Mammary epithelial cell (primary cell): ENCODE measurements around the gene ARHGAP15.

Experiments used
- EZH2 ChIP-seq: IDR thresholded peaks from 2 replicates; pipeline ENCODE4 v1.6.1; 2012; ENCODE audit warnings: low read length, inconsistent platforms, borderline replicate concordance
- TF ChIP-seq, protein P1 (sequence below), 2 donors: IDR thresholded peaks in 1 of 2; conservative IDR thresholded peaks in 1 of 2; 2 replicates each; pipeline ENCODE4 v1.5.1; 2011 to 2012; ENCODE audit warnings: inconsistent platforms in 2 of 2, low read length in 2 of 2, mild to moderate bottlenecking in 2 of 2, control low read depth in 1 of 2, low read depth in 1 of 2; ENCODE audit not compliant: insufficient read depth in 1 of 2; ENCODE audit errors: extremely low read depth in 1 of 2

DNA sequence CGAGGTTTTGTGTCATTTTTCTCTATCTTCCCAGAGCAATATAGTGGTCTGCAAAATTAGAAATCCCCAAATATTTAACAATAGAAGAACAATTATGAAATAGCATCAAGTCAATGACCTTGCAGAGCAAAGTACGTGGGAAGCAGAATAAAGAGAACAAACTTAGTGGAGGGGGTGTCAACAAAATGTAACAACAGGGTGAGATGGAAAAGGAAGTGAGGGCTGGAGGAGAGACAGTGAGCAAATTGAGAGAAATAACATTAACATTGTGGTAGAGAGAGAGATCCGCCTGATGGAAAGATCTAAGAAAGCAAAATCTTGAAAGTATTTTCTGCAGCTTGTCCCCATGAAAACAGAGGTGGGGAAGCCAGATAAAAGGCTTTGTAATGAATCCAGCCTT, 23.4 kb downstream of the ARHGAP15 start:
- TF ChIP-seq, protein P1, sequence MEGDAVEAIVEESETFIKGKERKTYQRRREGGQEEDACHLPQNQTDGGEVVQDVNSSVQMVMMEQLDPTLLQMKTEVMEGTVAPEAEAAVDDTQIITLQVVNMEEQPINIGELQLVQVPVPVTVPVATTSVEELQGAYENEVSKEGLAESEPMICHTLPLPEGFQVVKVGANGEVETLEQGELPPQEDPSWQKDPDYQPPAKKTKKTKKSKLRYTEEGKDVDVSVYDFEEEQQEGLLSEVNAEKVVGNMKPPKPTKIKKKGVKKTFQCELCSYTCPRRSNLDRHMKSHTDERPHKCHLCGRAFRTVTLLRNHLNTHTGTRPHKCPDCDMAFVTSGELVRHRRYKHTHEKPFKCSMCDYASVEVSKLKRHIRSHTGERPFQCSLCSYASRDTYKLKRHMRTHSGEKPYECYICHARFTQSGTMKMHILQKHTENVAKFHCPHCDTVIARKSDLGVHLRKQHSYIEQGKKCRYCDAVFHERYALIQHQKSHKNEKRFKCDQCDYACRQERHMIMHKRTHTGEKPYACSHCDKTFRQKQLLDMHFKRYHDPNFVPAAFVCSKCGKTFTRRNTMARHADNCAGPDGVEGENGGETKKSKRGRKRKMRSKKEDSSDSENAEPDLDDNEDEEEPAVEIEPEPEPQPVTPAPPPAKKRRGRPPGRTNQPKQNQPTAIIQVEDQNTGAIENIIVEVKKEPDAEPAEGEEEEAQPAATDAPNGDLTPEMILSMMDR (conservative IDR thresholded peaks at IDR 0.05 in 1 of 2, IDR thresholded peaks at IDR 0.05 in 1 of 2; ENCODE audit: extremely low read depth in 1 of 2, insufficient read depth in 1 of 2, low read depth in 1 of 2, low read length in 2 of 2), result no peak
- TF ChIP-seq EZH2, result no peak
